Mucosa of descending colon (tissue), 3 donors: Measurements from ENCODE around the gene ENTPD7. TPM values are rescaled to one million over a fixed set of nuclear protein-coding genes. Genes with fewer than 3 reads are reported as not detected.

Experiments
- ATAC-seq: fragments of 200-7000 bp; cut with Tn5 transposase; one replicate; pipeline ENCODE4 v1.9.1; 2020; ENCODE audit warnings: mild to moderate bottlenecking, moderate library complexity
- DNase-seq, 3 donors: peaks; one replicate each; pipeline ENCODE4 v3.0.0-alpha.2; 2020
- H3K36me3 ChIP-seq: fragments of 200-600 bp; one replicate; pipeline ENCODE4 v1.8.0; 2021; ENCODE audit warnings: low read depth, mild to moderate bottlenecking
- H3K4me1 ChIP-seq: fragments of 200-600 bp; one replicate; pipeline ENCODE4 v1.8.0; 2021; ENCODE audit warnings: low read depth, mild to moderate bottlenecking
- H3K4me3 ChIP-seq: fragments of 200-600 bp; one replicate; pipeline ENCODE4 v1.8.0; 2021; ENCODE audit warnings: mild to moderate bottlenecking
- H3K9me3 ChIP-seq: fragments of 200-600 bp; one replicate; pipeline ENCODE4 v1.8.0; 2021; ENCODE audit warnings: mild to moderate bottlenecking
- CTCF ChIP-seq: fragments of 200-600 bp; IDR thresholded peaks from one replicate; pipeline ENCODE4 v1.8.0; 2022; ENCODE audit warnings: antibody characterized with exemption, mild to moderate bottlenecking
- intact Hi-C, 2 donors: fragments of 100-400 bp; cut with DNase I in 1 of 2; cut with micrococcal nuclease in 1 of 2; formaldehyde crosslinking; loops; one replicate each; pipeline versions ENCODE4 v1.11.0 to v1.11.1; 2022; cut with DNase I, micrococcal nuclease
- total RNA-seq, 3 donors: library from RNA; stranded (reverse); fragmentation: NEBNext Ultra II Directional in 2 of 3; extraction: Animal tissue kit (Norgen Biotek cat#: 25700) in 2 of 3; gene quantifications; one replicate each; pipeline versions ENCODE4 v1.2.1 to v1.2.4, GENCODE V29; 2021 to 2023
- donor health status: DM: no; HTN: no; CAD: no; lungs with moderate emphysema.
- donor health status: DM: no; HTN: no; CAD: no.
- donor health status: DM: no; HTN: yes; CAD: no.

Gene ENTPD7
- total RNA-seq, 3 donors from 2014 or later: 10.2 to 20.5 (median 14.3) TPM

- ATAC-seq (no peak), DNase-seq (no peak)
- Histone ChIP-seq H3K9me3 (no peaks in the 10 kb centered on the region), H3K4me1 (peaks cover 3% of the 10 kb centered on the region), H3K36me3 (peaks cover 1% of the 10 kb centered on the region), H3K4me3 (no peak overlapping the region)
- TF ChIP-seq CTCF: no peak
- intact Hi-C loops: loop anchor here (10.0 kb wide), 2 partner anchors 181 to 221 kb away; partner anchors contain the start of gene GOT1 (in 2 of the 2)
Measured at GRCh38 chr10:99615426-99615825, 43.9 kb upstream of the ENTPD7 start.

GRCh38 chr10:99617696-99618095 lies 41.6 kb upstream of the ENTPD7 start:
- no peak for TF ChIP-seq CTCF
- Histone ChIP-seq H3K4me1 (peaks cover 7% of the 10 kb centered on the region), H3K4me3 (no peak overlapping the region), H3K9me3 (no peaks in the 10 kb centered on the region), H3K36me3 (peaks cover 5% of the 10 kb centered on the region)
- intact Hi-C loops: loop anchor here (10.0 kb wide), 2 partner anchors 183 to 223 kb away; partner anchors contain the start of gene GOT1 (in 2 of the 2)
- no peak for ATAC-seq
- DNase-seq: no peak

- ATAC-seq: no peak
- Histone ChIP-seq H3K9me3 (no peaks in the 10 kb centered on the region), H3K36me3 (peaks cover 5% of the 10 kb centered on the region), H3K4me1 (peaks cover 7% of the 10 kb centered on the region), H3K4me3 (peak overlapping the region; percentile 71)
- intact Hi-C loops: loop anchor here (10.0 kb wide), 2 partner anchors 184 to 224 kb away; partner anchors contain the start of gene GOT1 (in 2 of the 2)
- no peak for DNase-seq
- no peak for TF ChIP-seq CTCF
Measured at GRCh38 chr10:99619090-99619800, 40.1 kb upstream of the ENTPD7 start.

- TF ChIP-seq CTCF: peak; percentile 13
- Histone ChIP-seq H3K4me3 (peak within 1 kb of the TSS; percentile 71), H3K36me3 (peaks cover 5% of the 10 kb centered on the region), H3K9me3 (no peaks in the 10 kb centered on the region), H3K4me1 (peaks cover 7% of the 10 kb centered on the region)
- ATAC-seq: peak; percentile 0
- intact Hi-C loops: loop anchor here (10.0 kb wide), 2 partner anchors 185 to 225 kb away; partner anchors contain the start of gene GOT1 (in 2 of the 2)
- peak; percentile 94 to 97 (median 96) for DNase-seq
Measured at GRCh38 chr10:99619851-99620710, 39.2 kb upstream of the ENTPD7 start, which contains the start of gene SLC25A28. Gene SLC25A28 (minus strand): TSS chr10:99620439. CDS start chr10:99620335, 104 bp downstream.

GRCh38 chr10:99620711-99621453 lies 38.4 kb upstream of the ENTPD7 start:
- DNase-seq (peak; percentile 92 to 95 (median 95)), ATAC-seq (peak; percentile 90)
- peaks cover 5% of the 10 kb centered on the region for H3K36me3 ChIP-seq
- no peak for TF ChIP-seq CTCF
- H3K4me1 ChIP-seq: peaks cover 7% of the 10 kb centered on the region
- intact Hi-C loops: no loop called here
- H3K9me3 ChIP-seq: no peaks in the 10 kb centered on the region
- H3K4me3 ChIP-seq: peak overlapping the region; percentile 71
